Measurements from ENCODE around the gene PRICKLE1. TPM values are rescaled to one million over a fixed set of nuclear protein-coding genes. Genes with fewer than 3 reads are reported as not detected.

PRICKLE1 gene
- polyA plus RNA-seq, 4 donors: 49.1 to 84.2 (median 57.5) TPM

DNA sequence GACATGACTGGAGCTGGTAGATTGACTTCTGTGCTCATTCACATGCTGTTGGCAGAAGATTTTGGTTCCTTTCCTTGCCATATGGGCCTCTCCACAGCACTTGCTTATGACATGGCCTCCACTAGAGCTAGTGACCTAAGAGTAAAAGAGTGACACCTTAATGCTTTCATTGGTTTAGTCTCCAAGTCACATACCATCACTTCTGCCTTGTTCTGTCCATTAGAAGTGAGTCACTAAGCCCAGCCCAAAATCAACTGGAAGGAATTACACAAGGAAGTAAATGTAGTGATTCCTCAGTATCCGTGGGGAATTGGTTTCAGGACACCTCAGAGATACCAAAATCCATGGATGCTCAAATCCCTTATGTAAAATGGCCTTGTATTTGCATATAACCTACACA lies 182.2 kb downstream of the PRICKLE1 start:
- no peak for DNase-seq (ENCODE audit: low read depth in 4 of 4, low spot score in 3 of 4)
